ENCODE data around the gene KRTAP22-2. TPM values are rescaled to one million over a fixed set of nuclear protein-coding genes. Genes with fewer than 3 reads are reported as not detected.

KRTAP22-2 gene
- total RNA-seq: not detected
- long read RNA-seq: 0 reads

DNA sequence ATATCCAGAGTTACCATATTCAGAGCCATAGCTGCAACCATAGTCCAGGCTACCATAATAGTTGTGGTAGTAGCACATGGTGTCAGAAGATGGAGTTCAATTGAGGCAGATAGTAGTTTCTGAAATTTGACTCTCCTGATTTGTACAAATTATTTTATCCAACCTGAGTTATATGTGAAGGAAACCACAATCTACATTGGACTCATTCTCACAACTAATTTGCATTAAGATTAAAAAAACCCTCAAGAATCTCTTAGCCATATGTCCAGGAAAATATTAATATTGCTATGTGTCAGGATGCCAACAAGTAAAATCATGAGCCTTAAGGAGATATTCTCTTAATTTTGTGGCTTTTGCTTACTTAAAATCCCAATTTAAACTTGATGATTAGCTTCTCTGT, at the start of gene KRTAP22-2:
Gene KRTAP22-2 (minus strand): TSS at position 101 of the 400 bp plus-strand sequence.
- no peak for DNase-seq
- ATAC-seq: no peak
- intact Hi-C loops (cut with micrococcal nuclease): no loop called here

DNA sequence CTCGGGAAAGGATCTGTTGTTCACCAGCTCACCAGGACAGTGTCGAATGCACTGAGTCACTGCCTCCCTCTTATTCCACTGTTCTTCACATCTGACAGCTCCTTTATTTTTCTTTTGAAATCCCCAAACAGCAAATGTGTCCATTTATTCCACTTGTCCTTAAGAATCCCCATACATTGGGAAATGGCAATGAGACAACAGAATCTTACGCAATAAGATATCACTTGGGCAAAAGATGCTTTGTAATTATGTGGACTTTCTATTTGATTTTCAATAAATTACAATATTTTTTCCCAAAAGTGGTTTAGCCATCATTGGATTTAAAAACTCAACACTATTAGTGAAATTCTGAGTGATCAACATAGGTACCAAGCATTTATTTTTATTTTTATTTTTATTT, 48.5 kb upstream of the KRTAP22-2 start:
- intact Hi-C loops (cut with micrococcal nuclease): no loop called here
- no peak for DNase-seq
- ATAC-seq: no peak

DNA sequence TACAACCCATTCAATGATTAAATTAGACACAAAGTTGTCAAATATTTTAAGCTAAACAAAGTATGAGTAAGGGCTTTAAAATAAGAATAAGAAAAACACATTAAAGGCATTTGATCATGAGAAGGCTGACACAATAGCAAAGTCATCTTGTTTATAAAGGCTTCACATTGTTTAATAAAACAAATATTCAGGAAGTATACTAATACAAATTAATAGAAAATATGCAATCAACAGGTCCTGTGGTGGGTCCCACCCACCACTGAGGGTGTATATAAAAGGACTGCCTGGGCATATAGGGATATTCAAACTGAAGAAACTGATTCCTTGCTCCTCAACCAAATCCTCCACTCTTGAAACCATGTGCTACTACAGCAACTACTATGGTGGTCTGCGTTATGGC, 44.7 kb upstream of the KRTAP22-2 start, which contains the start of gene KRTAP20-2:
Gene KRTAP20-2 (plus strand): TSS at position 301 of the 400 bp plus-strand sequence. CDS start 58 bp downstream, at position 359.
- intact Hi-C loops (cut with micrococcal nuclease): no loop called here
- ATAC-seq: no peak
- DNase-seq: no peak

DNA sequence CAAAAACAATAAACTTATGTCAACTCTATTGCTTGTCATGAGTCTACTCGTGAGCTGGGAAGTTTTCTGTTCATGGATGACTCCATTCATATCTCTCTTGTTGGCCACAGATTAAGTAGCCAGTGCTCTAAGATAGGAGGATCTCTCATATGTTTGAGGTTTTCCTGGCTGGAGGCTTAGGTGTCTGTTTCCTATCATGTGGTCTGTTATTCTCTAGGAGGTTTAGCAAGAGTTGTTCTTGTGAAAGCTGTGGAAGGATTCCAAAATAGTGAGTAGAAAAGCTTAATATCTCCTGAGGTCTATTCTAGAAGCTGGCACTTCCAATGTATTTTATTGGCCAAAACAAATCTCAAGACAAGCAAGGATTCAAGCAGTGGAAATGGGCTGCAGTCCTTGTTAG, 39.0 kb upstream of the KRTAP22-2 start:
- ATAC-seq (no peak), DNase-seq (no peak)
- intact Hi-C loops (cut with micrococcal nuclease): no loop called here

DNA sequence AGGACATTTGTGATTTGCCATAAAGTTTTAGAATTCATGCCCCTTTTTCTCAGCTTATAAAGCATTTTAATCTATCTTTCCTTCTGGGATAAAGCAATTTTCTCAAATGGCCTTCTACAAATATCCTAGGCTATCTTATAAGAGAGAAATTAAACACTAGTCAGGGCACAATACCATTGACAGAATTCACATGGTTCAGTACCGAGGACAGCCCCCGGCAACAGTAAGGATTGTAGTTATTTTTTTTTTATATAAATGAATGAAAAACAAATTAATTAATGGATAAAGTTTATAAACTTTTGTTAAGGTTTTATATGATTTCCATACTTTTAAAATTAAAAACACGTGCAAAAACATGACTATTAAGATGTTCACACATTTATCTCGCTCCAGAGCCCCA, 37.9 kb upstream of the KRTAP22-2 start:
- DNase-seq (no peak), ATAC-seq (no peak)
- intact Hi-C loops (cut with micrococcal nuclease): no loop called here

DNA sequence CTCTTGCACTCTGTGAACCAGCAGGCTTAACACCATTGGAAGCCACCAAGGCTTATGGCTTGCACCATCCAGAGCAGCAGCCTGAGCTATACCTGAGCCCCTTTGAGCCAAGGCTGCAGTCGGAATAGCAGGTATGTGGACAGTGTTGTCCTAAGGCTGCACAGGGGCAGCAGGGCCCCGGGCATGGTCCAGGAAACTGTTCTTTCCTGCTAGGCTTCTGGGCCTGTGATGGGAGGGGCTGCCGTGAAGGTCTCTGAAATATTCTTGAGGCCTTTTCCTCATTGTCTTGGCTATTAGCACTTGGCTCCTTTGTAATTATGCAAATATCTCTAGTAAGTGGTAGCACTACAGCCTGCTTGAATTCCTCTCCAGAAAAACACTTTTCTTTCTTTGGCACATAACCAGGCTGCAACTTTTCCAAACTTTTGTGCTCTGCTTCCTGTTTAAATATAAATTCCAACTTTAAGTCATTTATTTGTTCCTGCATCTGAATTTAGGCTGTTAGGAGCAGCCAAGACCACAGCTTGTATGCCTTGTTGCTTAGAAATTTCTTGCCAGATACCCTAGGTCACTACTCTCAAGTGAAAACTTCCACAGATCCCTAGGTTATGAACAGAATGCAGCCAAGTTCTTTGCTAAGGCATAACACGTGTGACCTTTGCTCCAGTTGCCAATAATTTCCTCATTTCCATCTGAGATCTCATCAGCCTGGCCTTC, 35.4 kb upstream of the KRTAP22-2 start:
- intact Hi-C loops (cut with micrococcal nuclease): no loop called here
- no peak for ATAC-seq
- no peak for DNase-seq

DNA sequence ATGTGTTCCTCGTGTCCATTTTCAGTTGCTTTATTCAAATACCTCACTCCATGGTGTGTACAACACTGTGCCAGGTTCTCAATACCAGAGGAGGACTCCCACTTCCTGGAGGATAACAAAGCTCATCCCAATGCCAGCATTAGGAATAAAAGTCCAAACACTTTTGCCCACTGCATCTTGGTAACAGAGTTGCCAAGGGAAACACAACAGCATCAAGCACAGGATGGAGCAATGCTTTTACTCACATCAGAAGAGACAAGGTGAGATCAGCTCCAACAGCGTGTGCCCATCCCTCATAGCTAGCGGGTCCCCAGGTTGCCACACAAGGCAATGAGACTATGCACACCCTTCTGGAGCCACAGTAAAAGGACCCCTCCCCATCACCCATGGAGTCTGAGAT, 33.2 kb upstream of the KRTAP22-2 start:
- ATAC-seq (no peak), DNase-seq (no peak)
- intact Hi-C loops (cut with micrococcal nuclease): no loop called here

DNA sequence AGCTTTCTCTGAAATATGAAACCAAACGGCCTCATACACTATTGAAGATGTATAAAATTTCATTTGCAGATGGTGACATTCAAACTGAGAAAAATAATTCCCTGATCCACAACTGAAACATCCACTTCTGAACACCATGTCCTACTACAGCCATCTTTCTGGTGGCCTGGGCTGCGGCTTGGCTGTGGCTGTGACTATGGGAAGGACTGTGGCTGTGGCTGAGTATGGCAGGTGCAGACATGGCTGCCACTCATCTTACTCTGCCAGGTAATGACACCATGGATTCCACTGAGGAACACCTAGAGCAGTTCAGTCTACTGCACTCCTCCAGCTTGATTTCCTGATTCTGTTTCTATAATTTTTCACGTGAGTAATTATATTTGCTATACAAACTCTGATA, 30.3 kb upstream of the KRTAP22-2 start, which contains the start of gene KRTAP20-4:
Gene KRTAP20-4 (plus strand): TSS at position 106 of the 400 bp plus-strand sequence.
- no peak for DNase-seq
- no peak for ATAC-seq
- intact Hi-C loops (cut with micrococcal nuclease): no loop called here

DNA sequence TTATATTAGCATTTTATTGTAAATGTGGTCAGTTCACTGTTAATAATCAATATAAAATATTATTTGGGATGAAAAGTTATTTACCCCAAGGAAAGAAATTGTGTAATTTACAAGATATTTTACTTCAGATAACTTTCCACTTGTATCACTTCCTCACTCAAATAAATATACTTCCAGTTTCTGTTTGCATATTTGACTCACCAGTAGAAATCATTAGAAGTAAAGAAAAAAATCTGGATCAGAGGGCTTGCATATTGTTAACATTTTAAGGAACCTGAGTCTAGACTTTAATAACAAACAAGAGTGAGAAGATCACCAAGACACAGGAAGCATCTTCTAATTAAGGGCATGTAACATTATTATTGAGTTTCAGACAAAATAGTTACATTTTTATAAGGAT, 29.9 kb upstream of the KRTAP22-2 start:
- intact Hi-C loops (cut with micrococcal nuclease): no loop called here
- ATAC-seq: no peak
- no peak for DNase-seq

DNA sequence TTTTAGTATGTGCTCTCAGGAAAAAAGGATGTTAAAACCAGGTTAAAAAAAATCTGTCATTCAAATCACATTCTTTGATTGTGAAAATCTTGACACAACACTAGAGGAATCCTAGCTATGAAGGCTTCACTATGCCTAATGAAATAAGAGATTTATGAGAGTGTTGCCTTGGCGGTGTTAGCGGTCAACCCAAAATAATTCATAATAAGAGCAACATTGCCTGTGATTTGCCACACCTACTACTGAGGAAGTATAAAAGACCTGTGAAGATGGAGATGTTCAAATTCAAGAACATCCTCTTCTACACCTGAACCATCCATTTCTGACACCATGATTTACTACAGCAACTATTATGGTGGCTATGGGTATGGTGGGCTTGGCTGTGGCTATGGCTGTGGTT, 25.9 kb upstream of the KRTAP22-2 start, which contains the start of gene KRTAP20-1:
Gene KRTAP20-1 (plus strand): TSS at position 301 of the 400 bp plus-strand sequence. CDS start 30 bp downstream, at position 331.
- DNase-seq (no peak), ATAC-seq (no peak)
- intact Hi-C loops (cut with micrococcal nuclease): no loop called here

DNA sequence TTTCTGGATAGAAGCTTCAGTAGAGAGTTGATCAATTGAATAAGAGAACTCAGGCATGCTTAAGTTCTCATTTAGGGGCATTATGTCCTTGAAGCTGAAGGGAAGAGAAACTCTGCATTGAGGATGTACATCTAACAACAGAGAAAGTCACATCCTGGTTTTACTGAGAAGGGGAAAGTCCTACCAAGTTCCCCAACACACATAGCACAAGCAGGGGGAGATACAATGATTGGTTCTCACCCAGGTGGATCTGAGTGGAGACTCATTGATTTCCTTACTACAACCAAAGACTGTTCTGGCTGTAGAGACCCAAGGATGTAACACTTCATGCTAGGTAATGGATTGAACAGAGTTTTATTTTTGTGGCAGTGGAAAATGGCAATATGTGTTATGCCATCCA, 25.0 kb upstream of the KRTAP22-2 start:
- intact Hi-C loops (cut with micrococcal nuclease): no loop called here
- DNase-seq (no peak), ATAC-seq (no peak)

DNA sequence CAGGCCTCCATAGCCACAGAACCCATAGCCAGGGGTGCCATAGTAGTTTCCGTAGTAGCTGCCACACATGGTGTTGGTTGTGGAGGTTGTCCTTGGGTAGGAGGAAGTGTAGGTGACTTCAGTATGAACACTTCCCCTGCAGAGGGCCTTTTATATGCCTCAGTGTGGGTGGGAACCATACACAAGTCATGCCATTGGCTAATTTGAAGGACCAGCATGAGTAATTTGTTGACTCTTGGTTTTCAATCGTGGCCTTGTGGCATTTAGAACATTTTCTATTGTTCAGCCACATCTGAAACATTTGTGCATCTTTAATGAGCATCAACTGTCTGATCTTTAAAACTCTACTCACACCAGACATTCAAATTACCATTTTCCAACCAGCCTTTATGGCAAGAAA, 23.6 kb upstream of the KRTAP22-2 start, which contains the start of gene KRTAP6-1:
Gene KRTAP6-1 (minus strand): TSS at position 95 of the 400 bp plus-strand sequence. CDS start 26 bp downstream, at position 69.
- ATAC-seq (no peak), DNase-seq (no peak)
- intact Hi-C loops (cut with micrococcal nuclease): no loop called here

DNA sequence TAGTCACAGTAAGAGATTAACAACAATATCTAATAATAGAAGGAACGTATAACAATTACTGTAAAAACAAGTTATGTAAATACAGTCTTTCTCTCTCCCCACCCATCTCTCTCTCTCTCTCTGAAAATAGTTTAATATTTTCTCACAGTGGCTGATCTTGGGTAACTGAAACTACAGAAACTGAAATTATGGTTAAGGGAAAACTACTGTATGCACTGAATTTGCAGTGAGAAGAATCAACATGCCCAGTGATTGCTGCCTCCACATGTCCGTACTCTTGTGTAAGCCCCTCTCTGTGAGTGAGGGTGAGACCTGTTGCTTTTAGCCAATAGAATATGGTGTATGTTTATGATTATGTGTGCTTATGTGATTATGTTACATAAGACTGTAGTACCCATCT, 21.9 kb upstream of the KRTAP22-2 start:
- intact Hi-C loops (cut with micrococcal nuclease): no loop called here
- ATAC-seq: no peak
- no peak for DNase-seq

DNA sequence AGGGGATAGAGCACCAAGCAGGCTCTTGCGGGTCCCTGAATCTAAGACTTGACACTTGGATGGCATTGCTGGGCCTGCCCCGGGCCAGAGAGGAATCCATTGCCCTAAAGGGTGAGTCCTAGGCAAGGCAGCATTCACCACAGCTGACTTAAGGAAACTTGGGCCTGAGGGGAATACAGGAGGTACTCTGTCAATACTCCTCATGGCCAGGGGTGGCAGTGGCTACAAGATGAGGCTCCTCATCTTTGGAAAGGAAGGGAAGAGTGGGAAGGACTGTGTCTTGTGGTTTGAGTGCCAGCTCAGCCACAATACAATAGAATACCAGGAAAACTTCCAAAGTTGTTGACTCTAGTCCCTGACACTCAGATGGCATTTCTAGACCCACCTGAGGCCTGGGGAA, 15.8 kb upstream of the KRTAP22-2 start:
- ATAC-seq: no peak
- intact Hi-C loops (cut with micrococcal nuclease): no loop called here
- DNase-seq: no peak

DNA sequence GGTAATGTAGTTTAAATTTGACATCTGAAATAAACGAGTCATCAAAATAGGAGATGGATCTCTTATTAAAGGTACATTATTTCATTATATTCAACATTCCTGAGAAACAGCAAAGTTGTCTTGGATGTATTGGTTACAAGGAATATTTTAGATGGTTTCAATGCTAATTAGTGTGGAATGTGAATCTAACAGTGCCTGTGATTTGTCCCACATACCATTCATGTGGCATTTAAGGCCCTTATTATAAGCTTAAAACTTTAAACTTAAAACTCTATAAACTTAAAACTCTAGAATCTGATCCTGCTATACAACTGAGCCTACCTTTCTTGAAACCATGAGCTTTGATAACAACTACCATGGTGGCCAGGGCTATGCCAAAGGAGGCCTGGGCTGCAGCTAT, 10.6 kb upstream of the KRTAP22-2 start, which contains the start of gene KRTAP22-1:
Gene KRTAP22-1 (plus strand): TSS at position 301 of the 400 bp plus-strand sequence.
- ATAC-seq (no peak), DNase-seq (no peak)
- intact Hi-C loops (cut with micrococcal nuclease): no loop called here

DNA sequence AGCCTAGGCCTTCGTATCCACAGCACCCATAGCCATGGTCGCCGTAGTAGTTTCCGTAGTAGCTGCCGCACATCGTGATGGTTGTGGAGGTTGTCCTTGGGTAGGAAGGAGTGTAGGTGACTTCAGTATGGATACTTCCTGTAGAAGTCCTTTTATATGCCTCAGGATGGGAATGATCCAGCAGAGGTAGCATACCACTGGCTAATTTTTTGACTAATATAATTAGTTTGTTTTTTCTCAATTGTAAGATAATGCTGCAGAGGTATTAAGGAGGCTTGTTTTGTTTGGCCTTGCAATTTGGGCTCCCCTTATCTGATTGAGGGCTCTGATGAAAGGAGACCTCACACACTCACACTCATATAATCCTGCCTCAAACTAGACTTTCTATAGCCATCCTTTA, 8.6 kb upstream of the KRTAP22-2 start, which contains the start of gene KRTAP6-2:
Gene KRTAP6-2 (minus strand): TSS at position 101 of the 400 bp plus-strand sequence. CDS start 28 bp downstream, at position 73.
- intact Hi-C loops (cut with micrococcal nuclease): no loop called here
- ATAC-seq (no peak), DNase-seq (no peak)

DNA sequence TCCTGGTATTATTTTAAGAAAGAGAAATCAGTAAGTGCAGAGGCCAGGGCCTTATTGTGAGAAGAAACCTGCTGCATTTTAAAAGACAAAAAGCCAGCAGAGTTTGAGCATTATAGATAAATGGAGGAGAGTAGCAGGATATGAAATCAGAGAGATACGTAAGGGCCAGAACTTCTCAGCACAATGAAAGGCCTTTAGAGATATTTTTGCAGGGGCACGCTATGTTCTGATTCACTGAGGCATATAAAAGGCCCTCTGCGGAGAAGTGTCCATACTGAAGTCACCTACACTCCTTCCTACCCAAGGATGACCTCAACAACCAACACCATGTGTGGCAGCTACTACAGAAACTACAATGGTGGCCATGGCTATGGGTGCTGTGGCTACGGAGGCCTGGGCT, 1.9 kb upstream of the KRTAP22-2 start, which contains the start of gene KRTAP6-3:
Gene KRTAP6-3 (plus strand): TSS at position 301 of the 400 bp plus-strand sequence. CDS start 6 bp downstream, at position 307.
- ATAC-seq: no peak
- intact Hi-C loops (cut with micrococcal nuclease): no loop called here

DNA sequence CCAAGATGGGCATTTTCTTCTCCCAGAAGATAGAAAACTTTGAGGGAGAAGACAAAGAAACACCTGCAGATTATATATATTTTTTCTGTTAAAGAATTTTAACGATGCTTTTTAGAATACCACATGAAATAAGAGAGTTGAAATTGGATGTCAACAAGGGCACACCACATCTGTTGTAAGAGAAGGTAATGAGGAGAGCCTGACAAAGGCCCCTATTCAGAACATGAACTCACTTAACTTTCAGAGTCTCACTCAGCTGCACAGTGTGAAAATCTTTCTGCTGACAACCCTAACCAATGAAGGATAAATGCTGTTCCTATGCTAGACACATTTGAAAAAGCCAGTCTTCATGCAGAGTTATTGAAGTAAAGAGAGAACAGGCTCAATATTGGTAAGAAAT, 7.3 kb downstream of the KRTAP22-2 start:
- intact Hi-C loops (cut with micrococcal nuclease): no loop called here
- no peak for DNase-seq
- no peak for ATAC-seq

More for the DNA sequence above, 1.9 kb upstream of the KRTAP22-2 start, which contains the start of gene KRTAP6-3:
- no peak for DNase-seq

DNA sequence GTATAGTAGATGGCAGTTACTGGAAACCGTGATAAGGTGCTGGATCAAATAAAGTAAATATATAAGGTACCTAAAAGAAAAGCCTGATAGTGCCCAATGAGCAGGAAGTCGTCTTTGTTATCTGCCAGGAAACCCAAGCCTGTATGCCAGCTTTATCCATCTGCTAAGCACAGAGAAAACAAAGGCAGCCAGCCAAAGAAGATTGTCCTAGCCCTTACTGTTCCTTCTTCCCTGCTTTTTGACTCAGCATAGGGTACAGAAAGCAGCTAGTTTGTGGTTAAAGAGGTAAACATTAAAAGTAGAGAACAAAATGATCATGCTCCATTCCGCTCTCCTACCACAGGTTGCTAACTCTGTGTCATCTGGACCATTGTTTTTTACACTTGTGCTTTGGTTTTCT, 10.1 kb downstream of the KRTAP22-2 start:
- no peak for DNase-seq
- intact Hi-C loops (cut with micrococcal nuclease): no loop called here
- no peak for ATAC-seq

DNA sequence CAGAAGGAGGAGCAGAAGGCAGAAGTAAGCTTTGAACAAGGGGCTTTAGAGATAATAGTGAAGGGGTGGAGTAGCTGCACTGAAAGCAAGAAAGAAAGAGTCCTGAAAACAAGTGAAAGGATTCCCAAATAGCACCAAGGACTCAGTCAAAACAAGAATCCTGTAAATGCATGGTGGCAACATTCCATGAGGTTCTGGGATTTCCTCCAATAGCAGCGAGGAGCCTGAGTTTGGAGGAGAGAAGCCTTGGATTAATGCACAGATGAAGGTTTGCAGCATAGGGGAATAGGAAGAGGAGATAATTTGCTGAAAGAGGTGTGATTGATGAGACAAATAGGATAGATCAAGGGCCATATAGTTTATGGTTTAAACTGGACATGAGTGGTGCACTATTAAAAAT, 10.9 kb downstream of the KRTAP22-2 start:
- intact Hi-C loops (cut with micrococcal nuclease): no loop called here
- DNase-seq (no peak), ATAC-seq (no peak)

DNA sequence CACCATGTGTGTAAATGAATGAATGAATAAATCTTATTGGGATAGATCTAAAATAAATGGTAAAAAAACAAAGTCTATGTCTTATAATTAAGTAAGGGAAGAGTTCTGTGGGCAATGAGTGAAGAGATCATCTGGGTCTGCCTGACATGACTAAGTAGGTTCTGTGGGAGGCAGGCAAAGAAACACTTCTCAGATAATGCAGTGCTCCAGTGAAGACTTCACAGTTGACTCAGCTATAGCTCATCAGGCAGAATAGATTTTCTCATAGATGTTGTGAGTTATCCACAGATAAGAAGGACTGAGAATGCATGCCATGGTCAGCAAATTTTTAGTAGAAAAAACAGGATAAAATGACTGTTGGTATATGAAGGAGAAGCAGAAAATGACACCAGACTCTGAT, 12.4 kb downstream of the KRTAP22-2 start:
- intact Hi-C loops (cut with micrococcal nuclease): no loop called here
- DNase-seq: no peak
- no peak for ATAC-seq
